GM23338 (cell line): ENCODE results near the gene RASAL3. TPM values are rescaled to one million over a fixed set of nuclear protein-coding genes. Genes with fewer than 3 reads are reported as not detected.

Experiments used
- ATAC-seq: fragments of 200-7000 bp; cut with Tn5 transposase; 3 replicates; pipeline ENCODE4 v1.9.1; 2020
- DNase-seq: peaks from one replicate; pipeline ENCODE4 v3.0.0-alpha.2; 2015; ENCODE audit warnings: low spot score
- H2AFZ ChIP-seq: fragments of 200-600 bp; sonication (generic); 2 replicates; pipeline ENCODE4 v1.8.0; 2016; ENCODE audit warnings: antibody characterized with exemption, mild to moderate bottlenecking, moderate library complexity
- H3F3A ChIP-seq: fragments of 200-600 bp; sonication (generic); replicated peaks from 2 replicates; pipeline ENCODE4 v1.8.0; 2017; ENCODE audit warnings: antibody characterized with exemption, mixed run types, low read depth
- H3K27ac ChIP-seq: fragments of 200-600 bp; sonication (generic); 2 replicates; pipeline ENCODE4 v1.6.1; 2016; ENCODE audit warnings: low read depth
- H3K27me3 ChIP-seq: fragments of 200-600 bp; sonication (generic); 2 replicates; pipeline ENCODE4 v1.8.0; 2016; ENCODE audit warnings: mild to moderate bottlenecking, mixed run types, moderate library complexity; ENCODE audit not compliant: insufficient read depth
- H3K36me3 ChIP-seq: fragments of 200-600 bp; sonication (generic); 2 replicates; pipeline ENCODE4 v1.8.0; 2016; ENCODE audit warnings: mild to moderate bottlenecking; ENCODE audit not compliant: insufficient read depth
- H3K4me1 ChIP-seq: fragments of 200-600 bp; sonication (generic); 2 replicates; pipeline ENCODE4 v1.8.0; 2016; ENCODE audit warnings: mild to moderate bottlenecking, moderate library complexity; ENCODE audit not compliant: insufficient read depth
- H3K4me2 ChIP-seq: fragments of 200-600 bp; sonication (generic); 2 replicates; pipeline ENCODE4 v1.7.1; 2017; ENCODE audit warnings: mixed run types
- H3K4me3 ChIP-seq: fragments of 200-600 bp; sonication (generic); 2 replicates; pipeline ENCODE4 v1.6.1; 2016; ENCODE audit warnings: mixed run types
- H3K79me2 ChIP-seq: fragments of 200-600 bp; sonication (generic); replicated peaks from 2 replicates; pipeline ENCODE4 v1.8.0; 2017; ENCODE audit warnings: mild to moderate bottlenecking; ENCODE audit not compliant: insufficient read depth
- H3K9me2 ChIP-seq: fragments of 200-600 bp; sonication (generic); 2 replicates; pipeline ENCODE4 v1.8.0; 2017; ENCODE audit not compliant: insufficient read depth
- H4K20me1 ChIP-seq: fragments of 200-600 bp; sonication (generic); replicated peaks from 2 replicates; pipeline ENCODE4 v1.8.0; 2017; ENCODE audit warnings: mild to moderate bottlenecking; ENCODE audit not compliant: insufficient read depth
- H3K27ac Mint-ChIP-seq: 2 replicates; pipeline ENCODE4 v1.8.0; 2020; ENCODE audit warnings: inconsistent platforms, mild to moderate bottlenecking, moderate library complexity, mixed read lengths
- H3K27me3 Mint-ChIP-seq: 3 replicates; pipeline ENCODE4 v1.8.0; 2022; ENCODE audit warnings: low read depth, mild to moderate bottlenecking, moderate library complexity, mixed read lengths, inconsistent platforms; ENCODE audit not compliant: insufficient read depth, poor library complexity
- H3K36me3 Mint-ChIP-seq: 3 replicates; pipeline ENCODE4 v1.8.0; 2021; ENCODE audit warnings: low read depth, mild to moderate bottlenecking, inconsistent platforms, moderate library complexity, mixed read lengths
- H3K4me1 Mint-ChIP-seq: 3 replicates; pipeline ENCODE4 v1.8.0; 2020; ENCODE audit warnings: mild to moderate bottlenecking, inconsistent platforms, mixed read lengths
- H3K4me3 Mint-ChIP-seq: 3 replicates; pipeline ENCODE4 v1.8.0; 2021; ENCODE audit warnings: moderate library complexity, mild to moderate bottlenecking, inconsistent platforms, mixed read lengths
- H3K9me3 Mint-ChIP-seq: 3 replicates; pipeline ENCODE4 v1.8.0; 2020; ENCODE audit warnings: moderate library complexity, mild to moderate bottlenecking, inconsistent platforms, mixed read lengths
- CREB1 ChIP-seq: fragments of 250-450 bp; sonication (Bioruptor Pico); IDR thresholded peaks from 2 replicates; pipeline ENCODE4 v1.5.0; 2020; ENCODE audit warnings: low read depth, mild to moderate bottlenecking, moderate library complexity
- EZH2 ChIP-seq: fragments of 200-600 bp; sonication (generic); IDR thresholded peaks from one replicate; pipeline ENCODE4 v1.8.0; 2017; ENCODE audit warnings: antibody characterized with exemption, mild to moderate bottlenecking, low read depth; ENCODE audit not compliant: unreplicated experiment
- EZH2phosphoT487 ChIP-seq: fragments of 200-600 bp; sonication (generic); IDR thresholded peaks from one replicate; pipeline ENCODE4 v1.8.1; 2018; ENCODE audit warnings: antibody characterized with exemption; ENCODE audit not compliant: unreplicated experiment
- JUNB ChIP-seq: IDR thresholded peaks from one replicate; pipeline ENCODE4 v1.6.1; 2016; ENCODE audit warnings: antibody characterized with exemption; ENCODE audit not compliant: unreplicated experiment
- NANOG ChIP-seq: IDR thresholded peaks from 2 replicates; pipeline ENCODE4 v1.6.1; 2016; ENCODE audit warnings: antibody characterized with exemption, borderline replicate concordance
- POLR2AphosphoS5 ChIP-seq: IDR thresholded peaks from 2 replicates; pipeline ENCODE4 v1.6.1; 2016; ENCODE audit warnings: antibody characterized with exemption, low read depth
- STAT1 ChIP-seq: IDR thresholded peaks from one replicate; pipeline ENCODE4 v1.6.1; 2016; ENCODE audit warnings: antibody characterized with exemption; ENCODE audit not compliant: unreplicated experiment
- ZNF114 ChIP-seq: fragments of 250-450 bp; sonication (Bioruptor Pico); IDR thresholded peaks from 2 replicates; pipeline ENCODE4 v1.5.0; 2020; ENCODE audit warnings: mild to moderate bottlenecking, moderate library complexity
- ZNF331 ChIP-seq: fragments of 250-450 bp; sonication (Bioruptor Pico); IDR thresholded peaks from 2 replicates; pipeline ENCODE4 v1.5.0; 2020; ENCODE audit warnings: low read depth, mild to moderate bottlenecking, moderate library complexity
- polyA plus RNA-seq: library from polyadenylated mRNA; unstranded; fragments of >200 nt; fragmentation: Nextera tagmentation; extraction: Ambion mirVana; gene quantifications from 2 replicates; pipeline ENCODE4 v1.2.1, GENCODE V29; 2016
- total RNA-seq: library from RNA; depleted of rRNA; stranded (reverse); fragments of >200 nt; shearing (Covaris generic); gene quantifications from 2 replicates; pipeline ENCODE4 v1.2.3, GENCODE V29; 2014
- TF ChIP-seq, protein P1 (sequence below), 2 experiments: fragments of 200-600 bp in 1 of 2; sonication (generic) in 1 of 2; conservative IDR thresholded peaks; 2 replicates each; pipeline versions ENCODE4 v1.5.1 to v1.6.1; 2016 to 2017; ENCODE audit warnings: antibody characterized with exemption in 2 of 2, low read depth in 2 of 2, mild to moderate bottlenecking in 2 of 2, moderate library complexity in 1 of 2
- TF ChIP-seq, protein P2 (sequence below): IDR thresholded peaks from 2 replicates; pipeline ENCODE4 v1.6.1; 2016; ENCODE audit warnings: antibody characterized with exemption
- TF ChIP-seq, protein P3 (sequence below): fragments of 250-450 bp; sonication (Bioruptor Pico); IDR thresholded peaks from 2 replicates; pipeline ENCODE4 v1.5.0; 2020; ENCODE audit warnings: mild to moderate bottlenecking, moderate library complexity
- TF ChIP-seq, protein P4 (sequence below): IDR thresholded peaks from one replicate; pipeline ENCODE4 v1.6.1; 2018; ENCODE audit warnings: antibody characterized with exemption; ENCODE audit not compliant: unreplicated experiment

The RASAL3 gene
- total and polyA plus RNA-seq, 2 experiments from 2014 or later = 1.8 to 1.9 TPM

DNA sequence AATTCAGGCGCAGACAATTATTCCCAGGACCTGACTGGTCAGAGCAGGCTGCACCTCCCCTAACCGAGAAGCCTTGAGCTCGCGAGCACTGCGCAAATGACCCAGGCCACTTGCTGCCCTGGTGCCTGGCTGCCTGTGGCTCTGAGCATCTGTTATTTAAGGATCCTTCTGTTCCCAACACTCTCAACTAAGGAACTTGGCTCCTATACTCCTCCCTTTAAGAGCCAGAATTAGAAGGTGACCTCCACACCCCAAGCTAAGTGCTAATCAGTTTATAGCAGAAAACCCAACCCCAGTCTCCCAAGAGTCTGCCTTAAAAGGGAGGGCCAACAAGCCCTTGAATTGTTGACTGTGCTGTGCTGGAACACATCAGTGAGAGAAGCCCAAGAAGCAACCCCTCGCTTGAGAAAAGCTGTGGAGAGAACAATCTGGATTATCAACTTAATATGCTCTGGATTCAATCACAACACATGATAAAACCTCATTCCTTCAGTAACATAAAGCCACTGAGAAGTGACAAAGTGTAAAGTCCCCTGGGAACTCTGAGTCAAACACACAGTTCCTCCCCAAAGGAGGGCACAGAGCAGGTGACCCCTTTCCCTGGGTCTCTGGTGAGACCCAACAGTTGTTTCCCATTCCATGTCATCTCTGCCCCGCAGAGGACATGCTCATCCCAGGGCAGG lies 60.1 kb downstream of the RASAL3 start:
- Mint-ChIP-seq H3K9me3 (no peaks in the 10 kb centered on the region), H3K4me1 (peaks cover 3% of the 10 kb centered on the region; the same call in 1 of the 3 replicates), H3K36me3 (peaks cover 42% of the 10 kb centered on the region), H3K27me3 (peaks cover 4% of the 10 kb centered on the region), H3K27ac (no peak overlapping the region; the same call in 1 of the 2 replicates), H3K4me3 (no peak overlapping the region)
- TF ChIP-seq JUNB (no peak), ZNF331 (CRISPR knock-in tag) (no peak), ZNF114 (CRISPR knock-in tag) (no peak), EZH2phosphoT487 (no peak), STAT1 (no peak), CREB1 (no peak), NANOG (no peak), POLR2AphosphoS5 (no peak), EZH2 (no peak)
- TF ChIP-seq, protein P1, sequence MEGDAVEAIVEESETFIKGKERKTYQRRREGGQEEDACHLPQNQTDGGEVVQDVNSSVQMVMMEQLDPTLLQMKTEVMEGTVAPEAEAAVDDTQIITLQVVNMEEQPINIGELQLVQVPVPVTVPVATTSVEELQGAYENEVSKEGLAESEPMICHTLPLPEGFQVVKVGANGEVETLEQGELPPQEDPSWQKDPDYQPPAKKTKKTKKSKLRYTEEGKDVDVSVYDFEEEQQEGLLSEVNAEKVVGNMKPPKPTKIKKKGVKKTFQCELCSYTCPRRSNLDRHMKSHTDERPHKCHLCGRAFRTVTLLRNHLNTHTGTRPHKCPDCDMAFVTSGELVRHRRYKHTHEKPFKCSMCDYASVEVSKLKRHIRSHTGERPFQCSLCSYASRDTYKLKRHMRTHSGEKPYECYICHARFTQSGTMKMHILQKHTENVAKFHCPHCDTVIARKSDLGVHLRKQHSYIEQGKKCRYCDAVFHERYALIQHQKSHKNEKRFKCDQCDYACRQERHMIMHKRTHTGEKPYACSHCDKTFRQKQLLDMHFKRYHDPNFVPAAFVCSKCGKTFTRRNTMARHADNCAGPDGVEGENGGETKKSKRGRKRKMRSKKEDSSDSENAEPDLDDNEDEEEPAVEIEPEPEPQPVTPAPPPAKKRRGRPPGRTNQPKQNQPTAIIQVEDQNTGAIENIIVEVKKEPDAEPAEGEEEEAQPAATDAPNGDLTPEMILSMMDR (conservative IDR thresholded peaks at IDR 0.05; ENCODE audit: low read depth in 2 of 2) = no peak
- TF ChIP-seq, protein P2, sequence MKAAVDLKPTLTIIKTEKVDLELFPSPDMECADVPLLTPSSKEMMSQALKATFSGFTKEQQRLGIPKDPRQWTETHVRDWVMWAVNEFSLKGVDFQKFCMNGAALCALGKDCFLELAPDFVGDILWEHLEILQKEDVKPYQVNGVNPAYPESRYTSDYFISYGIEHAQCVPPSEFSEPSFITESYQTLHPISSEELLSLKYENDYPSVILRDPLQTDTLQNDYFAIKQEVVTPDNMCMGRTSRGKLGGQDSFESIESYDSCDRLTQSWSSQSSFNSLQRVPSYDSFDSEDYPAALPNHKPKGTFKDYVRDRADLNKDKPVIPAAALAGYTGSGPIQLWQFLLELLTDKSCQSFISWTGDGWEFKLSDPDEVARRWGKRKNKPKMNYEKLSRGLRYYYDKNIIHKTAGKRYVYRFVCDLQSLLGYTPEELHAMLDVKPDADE = no peak
- TF ChIP-seq, protein P3, sequence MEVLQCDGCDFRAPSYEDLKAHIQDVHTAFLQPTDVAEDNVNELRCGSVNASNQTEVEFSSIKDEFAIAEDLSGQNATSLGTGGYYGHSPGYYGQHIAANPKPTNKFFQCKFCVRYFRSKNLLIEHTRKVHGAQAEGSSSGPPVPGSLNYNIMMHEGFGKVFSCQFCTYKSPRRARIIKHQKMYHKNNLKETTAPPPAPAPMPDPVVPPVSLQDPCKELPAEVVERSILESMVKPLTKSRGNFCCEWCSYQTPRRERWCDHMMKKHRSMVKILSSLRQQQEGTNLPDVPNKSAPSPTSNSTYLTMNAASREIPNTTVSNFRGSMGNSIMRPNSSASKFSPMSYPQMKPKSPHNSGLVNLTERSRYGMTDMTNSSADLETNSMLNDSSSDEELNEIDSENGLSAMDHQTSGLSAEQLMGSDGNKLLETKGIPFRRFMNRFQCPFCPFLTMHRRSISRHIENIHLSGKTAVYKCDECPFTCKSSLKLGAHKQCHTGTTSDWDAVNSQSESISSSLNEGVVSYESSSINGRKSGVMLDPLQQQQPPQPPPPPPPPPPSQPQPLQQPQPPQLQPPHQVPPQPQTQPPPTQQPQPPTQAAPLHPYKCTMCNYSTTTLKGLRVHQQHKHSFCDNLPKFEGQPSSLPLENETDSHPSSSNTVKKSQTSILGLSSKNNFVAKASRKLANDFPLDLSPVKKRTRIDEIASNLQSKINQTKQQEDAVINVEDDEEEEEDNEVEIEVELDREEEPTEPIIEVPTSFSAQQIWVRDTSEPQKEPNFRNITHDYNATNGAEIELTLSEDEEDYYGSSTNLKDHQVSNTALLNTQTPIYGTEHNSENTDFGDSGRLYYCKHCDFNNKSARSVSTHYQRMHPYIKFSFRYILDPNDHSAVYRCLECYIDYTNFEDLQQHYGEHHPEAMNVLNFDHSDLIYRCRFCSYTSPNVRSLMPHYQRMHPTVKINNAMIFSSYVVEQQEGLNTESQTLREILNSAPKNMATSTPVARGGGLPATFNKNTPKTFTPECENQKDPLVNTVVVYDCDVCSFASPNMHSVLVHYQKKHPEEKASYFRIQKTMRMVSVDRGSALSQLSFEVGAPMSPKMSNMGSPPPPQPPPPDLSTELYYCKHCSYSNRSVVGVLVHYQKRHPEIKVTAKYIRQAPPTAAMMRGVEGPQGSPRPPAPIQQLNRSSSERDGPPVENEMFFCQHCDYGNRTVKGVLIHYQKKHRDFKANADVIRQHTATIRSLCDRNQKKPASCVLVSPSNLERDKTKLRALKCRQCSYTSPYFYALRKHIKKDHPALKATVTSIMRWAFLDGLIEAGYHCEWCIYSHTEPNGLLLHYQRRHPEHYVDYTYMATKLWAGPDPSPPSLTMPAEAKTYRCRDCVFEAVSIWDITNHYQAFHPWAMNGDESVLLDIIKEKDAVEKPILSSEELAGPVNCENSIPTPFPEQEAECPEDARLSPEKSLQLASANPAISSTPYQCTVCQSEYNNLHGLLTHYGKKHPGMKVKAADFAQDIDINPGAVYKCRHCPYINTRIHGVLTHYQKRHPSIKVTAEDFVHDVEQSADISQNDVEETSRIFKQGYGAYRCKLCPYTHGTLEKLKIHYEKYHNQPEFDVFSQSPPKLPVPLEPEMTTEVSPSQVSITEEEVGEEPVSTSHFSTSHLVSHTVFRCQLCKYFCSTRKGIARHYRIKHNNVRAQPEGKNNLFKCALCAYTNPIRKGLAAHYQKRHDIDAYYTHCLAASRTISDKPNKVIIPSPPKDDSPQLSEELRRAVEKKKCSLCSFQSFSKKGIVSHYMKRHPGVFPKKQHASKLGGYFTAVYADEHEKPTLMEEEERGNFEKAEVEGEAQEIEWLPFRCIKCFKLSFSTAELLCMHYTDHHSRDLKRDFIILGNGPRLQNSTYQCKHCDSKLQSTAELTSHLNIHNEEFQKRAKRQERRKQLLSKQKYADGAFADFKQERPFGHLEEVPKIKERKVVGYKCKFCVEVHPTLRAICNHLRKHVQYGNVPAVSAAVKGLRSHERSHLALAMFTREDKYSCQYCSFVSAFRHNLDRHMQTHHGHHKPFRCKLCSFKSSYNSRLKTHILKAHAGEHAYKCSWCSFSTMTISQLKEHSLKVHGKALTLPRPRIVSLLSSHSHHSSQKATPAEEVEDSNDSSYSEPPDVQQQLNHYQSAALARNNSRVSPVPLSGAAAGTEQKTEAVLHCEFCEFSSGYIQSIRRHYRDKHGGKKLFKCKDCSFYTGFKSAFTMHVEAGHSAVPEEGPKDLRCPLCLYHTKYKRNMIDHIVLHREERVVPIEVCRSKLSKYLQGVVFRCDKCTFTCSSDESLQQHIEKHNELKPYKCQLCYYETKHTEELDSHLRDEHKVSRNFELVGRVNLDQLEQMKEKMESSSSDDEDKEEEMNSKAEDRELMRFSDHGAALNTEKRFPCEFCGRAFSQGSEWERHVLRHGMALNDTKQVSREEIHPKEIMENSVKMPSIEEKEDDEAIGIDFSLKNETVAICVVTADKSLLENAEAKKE (CRISPR knock-in tag) = no peak
- TF ChIP-seq, protein P4, sequence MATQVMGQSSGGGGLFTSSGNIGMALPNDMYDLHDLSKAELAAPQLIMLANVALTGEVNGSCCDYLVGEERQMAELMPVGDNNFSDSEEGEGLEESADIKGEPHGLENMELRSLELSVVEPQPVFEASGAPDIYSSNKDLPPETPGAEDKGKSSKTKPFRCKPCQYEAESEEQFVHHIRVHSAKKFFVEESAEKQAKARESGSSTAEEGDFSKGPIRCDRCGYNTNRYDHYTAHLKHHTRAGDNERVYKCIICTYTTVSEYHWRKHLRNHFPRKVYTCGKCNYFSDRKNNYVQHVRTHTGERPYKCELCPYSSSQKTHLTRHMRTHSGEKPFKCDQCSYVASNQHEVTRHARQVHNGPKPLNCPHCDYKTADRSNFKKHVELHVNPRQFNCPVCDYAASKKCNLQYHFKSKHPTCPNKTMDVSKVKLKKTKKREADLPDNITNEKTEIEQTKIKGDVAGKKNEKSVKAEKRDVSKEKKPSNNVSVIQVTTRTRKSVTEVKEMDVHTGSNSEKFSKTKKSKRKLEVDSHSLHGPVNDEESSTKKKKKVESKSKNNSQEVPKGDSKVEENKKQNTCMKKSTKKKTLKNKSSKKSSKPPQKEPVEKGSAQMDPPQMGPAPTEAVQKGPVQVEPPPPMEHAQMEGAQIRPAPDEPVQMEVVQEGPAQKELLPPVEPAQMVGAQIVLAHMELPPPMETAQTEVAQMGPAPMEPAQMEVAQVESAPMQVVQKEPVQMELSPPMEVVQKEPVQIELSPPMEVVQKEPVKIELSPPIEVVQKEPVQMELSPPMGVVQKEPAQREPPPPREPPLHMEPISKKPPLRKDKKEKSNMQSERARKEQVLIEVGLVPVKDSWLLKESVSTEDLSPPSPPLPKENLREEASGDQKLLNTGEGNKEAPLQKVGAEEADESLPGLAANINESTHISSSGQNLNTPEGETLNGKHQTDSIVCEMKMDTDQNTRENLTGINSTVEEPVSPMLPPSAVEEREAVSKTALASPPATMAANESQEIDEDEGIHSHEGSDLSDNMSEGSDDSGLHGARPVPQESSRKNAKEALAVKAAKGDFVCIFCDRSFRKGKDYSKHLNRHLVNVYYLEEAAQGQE = no peak
- Histone ChIP-seq H3K79me2 (peaks cover 79% of the 10 kb centered on the region), H3K9me2 (no peaks in the 10 kb centered on the region), H3K36me3 (no peaks in the 10 kb centered on the region), H4K20me1 (peaks cover 48% of the 10 kb centered on the region), H3F3A (no peaks in the 10 kb centered on the region), H3K27me3 (no peaks in the 10 kb centered on the region), H3K27ac (no peak overlapping the region), H3K4me2 (no peak overlapping the region), H2AFZ (no peak overlapping the region), H3K4me3 (no peak overlapping the region), H3K4me1 (no peaks in the 10 kb centered on the region; the same call in 1 of the 2 replicates)
- DNase-seq (no peak), ATAC-seq (no peak)
